ENCODE results near the gene DNAH2. TPM values are rescaled to one million over a fixed set of nuclear protein-coding genes. Genes with fewer than 3 reads are reported as not detected.

DNAH2 gene
- total RNA-seq, 2 donors from 2014 or later, result under 0.01 TPM; not detected in 1

- Histone ChIP-seq H3K27ac (no peak overlapping the region), H3K4me1 (ENCODE audit: control insufficient read depth in 1 of 2, low read depth in 2 of 2) (no peaks in the 10 kb centered on the region), H3K36me3 (no peaks in the 10 kb centered on the region), H3K27me3 (replicated peaks; ENCODE audit: insufficient read depth) (no peaks in the 10 kb centered on the region), H3K4me3 (no peak overlapping the region), H3K9me3 (no peaks in the 10 kb centered on the region)
- no peak for TF ChIP-seq CTCF (IDR thresholded peaks at IDR 0.05)
- no peak for ATAC-seq (ENCODE audit: insufficient number of reproducible peaks, low FRiP score, low read depth)
- no peak for DNase-seq (ENCODE audit: low spot score)
Observed at GRCh38 chr17:7763919-7764318, 46.4 kb downstream of the DNAH2 start.

DNA sequence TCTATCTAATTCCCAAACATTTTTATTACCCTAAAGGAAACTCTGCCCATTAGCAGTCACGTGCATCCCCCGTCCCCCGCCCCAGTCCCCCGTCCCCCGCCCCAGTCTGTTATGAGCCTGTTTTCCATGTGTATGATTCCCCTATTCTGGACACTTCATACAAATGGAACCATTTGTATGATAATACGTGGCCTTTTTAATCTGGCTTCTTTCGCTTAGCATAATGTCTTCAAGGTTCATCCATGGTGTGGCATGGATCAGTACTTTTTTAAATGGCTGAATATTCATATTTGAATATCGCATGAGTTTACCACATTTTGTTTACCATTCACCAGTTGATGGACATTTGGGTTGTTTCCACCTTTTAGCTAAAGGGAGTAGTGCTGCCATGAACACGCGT lies 49.5 kb downstream of the DNAH2 start:
- Histone ChIP-seq H3K4me1 (ENCODE audit: control insufficient read depth in 1 of 2, low read depth in 2 of 2) (no peaks in the 10 kb centered on the region), H3K27me3 (replicated peaks; ENCODE audit: insufficient read depth) (no peaks in the 10 kb centered on the region)
- no peak for ATAC-seq (ENCODE audit: insufficient number of reproducible peaks, low FRiP score, low read depth)

DNA sequence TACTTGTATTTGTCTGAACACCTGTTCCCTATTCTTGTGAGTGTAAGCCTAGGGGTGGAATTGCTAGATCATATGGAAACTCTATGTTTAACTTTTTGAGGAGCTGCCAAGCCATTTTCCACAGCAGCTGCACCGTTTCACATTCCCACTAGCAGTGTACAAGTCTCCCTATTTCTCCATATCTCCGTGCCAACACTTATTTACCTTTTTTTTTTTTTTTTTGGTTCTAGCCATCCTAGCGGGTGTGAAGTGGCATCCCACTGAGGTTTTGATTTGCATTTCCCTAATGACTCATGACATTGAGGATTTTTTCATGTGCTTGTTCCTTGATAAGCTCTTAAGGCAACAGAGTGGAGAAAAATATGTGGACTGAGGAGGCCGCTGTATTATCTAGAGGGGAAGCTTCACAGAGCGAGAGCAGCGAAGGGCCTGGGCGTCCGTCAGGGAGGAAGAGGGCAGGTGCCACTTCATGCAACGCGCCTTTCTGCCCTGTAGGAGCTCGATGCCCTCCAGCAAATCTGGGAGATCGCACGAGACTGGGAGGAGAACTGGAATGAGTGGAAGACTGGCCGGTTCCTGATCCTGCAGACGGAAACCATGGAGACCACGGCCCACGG lies 50.0 kb downstream of the DNAH2 start:
- Histone ChIP-seq H3K9me3 (no peaks in the 10 kb centered on the region), H3K4me1 (ENCODE audit: control insufficient read depth in 1 of 2, low read depth in 2 of 2) (no peaks in the 10 kb centered on the region), H3K36me3 (no peaks in the 10 kb centered on the region), H3K27me3 (replicated peaks; ENCODE audit: insufficient read depth) (no peaks in the 10 kb centered on the region), H3K27ac (no peak overlapping the region), H3K4me3 (no peak overlapping the region)
- no peak for TF ChIP-seq CTCF (IDR thresholded peaks at IDR 0.05)
- DNase-seq (ENCODE audit: low spot score) (no peak), ATAC-seq (ENCODE audit: insufficient number of reproducible peaks, low FRiP score, low read depth) (no peak)

More for the DNA sequence above, 49.5 kb downstream of the DNAH2 start:
- Histone ChIP-seq H3K27ac (no peak overlapping the region), H3K9me3 (no peaks in the 10 kb centered on the region), H3K36me3 (no peaks in the 10 kb centered on the region), H3K4me3 (no peak overlapping the region)
- TF ChIP-seq CTCF (IDR thresholded peaks at IDR 0.05), result no peak
- no peak for DNase-seq (ENCODE audit: low spot score)

DNA sequence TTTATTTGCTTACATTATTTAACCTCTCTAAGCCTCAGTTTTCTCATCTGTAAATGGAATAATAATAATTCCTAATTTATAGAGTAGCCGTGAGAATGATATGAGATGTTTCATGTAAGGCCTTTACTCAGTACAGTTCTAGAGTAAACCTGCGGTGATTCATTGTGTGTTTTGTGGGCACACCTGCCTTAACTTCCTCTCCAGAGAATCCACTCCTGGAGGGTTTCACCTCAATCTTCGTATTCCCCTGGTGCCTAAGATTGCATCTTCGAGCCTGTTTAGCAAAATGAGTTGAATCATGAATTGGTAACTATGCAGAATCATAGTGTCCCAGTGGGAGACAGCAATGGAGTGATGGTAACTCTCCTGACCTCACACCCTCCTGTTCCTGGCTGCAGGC lies 52.3 kb downstream of the DNAH2 start:
- H3K9me3 ChIP-seq, result no peaks in the 10 kb centered on the region
- DNase-seq (ENCODE audit: low spot score), result no peak
- no peaks in the 10 kb centered on the region for H3K27me3 ChIP-seq (replicated peaks; ENCODE audit: insufficient read depth)
- H3K36me3 ChIP-seq, result no peaks in the 10 kb centered on the region
- no peak for ATAC-seq (ENCODE audit: insufficient number of reproducible peaks, low FRiP score, low read depth)
- no peak for TF ChIP-seq CTCF (IDR thresholded peaks at IDR 0.05)
- no peaks in the 10 kb centered on the region for H3K4me1 ChIP-seq (ENCODE audit: control insufficient read depth in 1 of 2, low read depth in 2 of 2)
- H3K4me3 ChIP-seq, result no peak overlapping the region
- H3K27ac ChIP-seq, result no peak overlapping the region

DNA sequence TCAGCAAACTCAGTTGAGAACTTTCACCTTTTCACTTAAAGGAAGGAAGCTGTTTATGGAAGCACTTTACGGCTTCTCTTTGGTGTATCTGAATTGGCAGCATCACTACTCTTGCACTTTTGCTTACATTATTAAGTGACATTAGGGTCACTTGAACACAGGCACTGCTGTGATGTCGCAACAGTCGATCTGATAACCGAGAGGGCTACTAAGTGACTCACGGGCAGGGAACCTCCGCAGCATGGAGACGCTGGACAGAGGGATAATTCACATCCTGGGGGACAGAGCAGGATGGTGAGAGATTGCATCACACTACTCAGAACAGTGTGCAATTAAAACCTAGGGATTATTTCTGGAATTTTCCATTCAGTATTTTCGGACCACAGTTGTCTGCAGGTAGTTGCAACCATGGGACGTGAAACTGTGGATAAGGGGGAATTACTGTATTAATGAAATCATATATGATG lies 56.5 kb downstream of the DNAH2 start:
- ATAC-seq (ENCODE audit: insufficient number of reproducible peaks, low FRiP score, low read depth), result no peak
- H3K4me3 ChIP-seq, result no peak overlapping the region
- no peaks in the 10 kb centered on the region for H3K27me3 ChIP-seq (replicated peaks; ENCODE audit: insufficient read depth)
- no peak for TF ChIP-seq CTCF (IDR thresholded peaks at IDR 0.05)
- no peak overlapping the region for H3K27ac ChIP-seq
- H3K4me1 ChIP-seq (ENCODE audit: control insufficient read depth in 1 of 2, low read depth in 2 of 2), result no peaks in the 10 kb centered on the region
- H3K9me3 ChIP-seq, result no peaks in the 10 kb centered on the region
- DNase-seq (ENCODE audit: low spot score), result no peak
- H3K36me3 ChIP-seq, result no peaks in the 10 kb centered on the region

Data from thoracic aorta (tissue), 2 donors.